Natural killer cell treated with Interleukin-12 subunit alpha and Interleukin-12 subunit beta and Interleukin-15 and Interleukin-18, amount 100 ng/mL, for 72 hours (primary cell): ENCODE data around the gene SPON1. TPM values are rescaled to one million over a fixed set of nuclear protein-coding genes. Genes with fewer than 3 reads are reported as not detected.
"Not testable (repeated sequence)": the region's sequence is repeated elsewhere in the genome, so short reads cannot be mapped to it uniquely, and the experiment has no call there.

Experiments
- ATAC-seq, 2 donors: fragments of 150-1000 bp; cut with Tn5 transposase in 1 of 2; sonication (Bioruptor Pico), chemical (Tn5 transposase) in 1 of 2; 2 replicates each; pipeline ENCODE4 v1.10.0; 2021
- DNase-seq: peaks from one replicate; pipeline ENCODE4 v3.0.0; 2022; ENCODE audit warnings: low spot score
- H3K27ac Mint-ChIP-seq, 2 donors: 1 replicate in 1 of 2; 2 replicates in 1 of 2; pipeline ENCODE4 v1.8.0; 2022; ENCODE audit warnings: mixed read lengths in 2 of 2, mild to moderate bottlenecking in 1 of 2, moderate library complexity in 1 of 2
- H3K27me3 Mint-ChIP-seq, 2 donors: 1 replicate in 1 of 2; 2 replicates in 1 of 2; pipeline ENCODE4 v1.8.0; 2022; ENCODE audit warnings: mixed read lengths in 2 of 2
- H3K36me3 Mint-ChIP-seq: one replicate; pipeline ENCODE4 v1.8.0; 2022; ENCODE audit warnings: mixed read lengths
- H3K4me1 Mint-ChIP-seq, 2 donors: 1 replicate in 1 of 2; 2 replicates in 1 of 2; pipeline ENCODE4 v1.8.0; 2022; ENCODE audit warnings: low read depth in 2 of 2, mixed read lengths in 2 of 2, mild to moderate bottlenecking in 1 of 2
- H3K4me3 Mint-ChIP-seq: one replicate; pipeline ENCODE4 v1.8.0; 2022; ENCODE audit warnings: mixed read lengths
- H3K9me3 Mint-ChIP-seq: 2 replicates; pipeline ENCODE4 v1.8.0; 2022; ENCODE audit warnings: mixed read lengths
- total RNA-seq, 2 donors: library from RNA; stranded (reverse); gene quantifications; one replicate each; pipeline ENCODE4 v1.2.3, GENCODE V29; 2022

Gene SPON1
- total RNA-seq, 2 donors from 2014 or later: 0.10 TPM; not detected in 1

- no peak overlapping the region for H3K27ac Mint-ChIP-seq
- no peak overlapping the region for H3K4me3 Mint-ChIP-seq
- H3K4me1 Mint-ChIP-seq: no peaks in the 10 kb centered on the region
- no peaks in the 10 kb centered on the region for H3K27me3 Mint-ChIP-seq
- H3K36me3 Mint-ChIP-seq: no peaks in the 10 kb centered on the region
- no peaks in the 10 kb centered on the region for H3K9me3 Mint-ChIP-seq
- DNase-seq (no peak), ATAC-seq (no peak)
Measured at GRCh38 chr11:14125529-14125928, 163.0 kb downstream of the SPON1 start.

DNA sequence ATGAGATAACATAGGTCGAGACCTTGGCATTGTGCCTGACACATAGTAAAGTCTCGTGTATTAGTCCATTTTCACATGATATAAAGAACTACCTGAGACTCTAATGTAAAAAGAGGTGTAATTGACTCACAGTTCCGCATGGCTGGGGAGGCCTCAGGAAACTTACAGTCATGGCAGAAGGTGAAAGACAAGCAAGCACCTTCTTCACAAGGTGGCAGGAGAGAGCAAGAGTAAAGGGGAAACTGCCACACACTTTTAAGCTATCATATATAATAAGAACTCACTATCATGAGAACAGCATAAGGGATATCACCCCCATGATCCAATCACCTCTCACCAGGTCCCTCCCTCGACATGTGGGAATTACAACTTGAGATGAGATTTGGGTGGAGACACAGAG, 165.2 kb downstream of the SPON1 start:
- Mint-ChIP-seq H3K36me3 (no peaks in the 10 kb centered on the region), H3K4me3 (no peak overlapping the region), H3K27ac (no peak overlapping the region), H3K9me3 (no peaks in the 10 kb centered on the region), H3K27me3 (peaks cover 0 to 5% of the 10 kb centered on the region in 2 donors), H3K4me1 (no peaks in the 10 kb centered on the region)
- DNase-seq (no peak), ATAC-seq (no peak)

DNA sequence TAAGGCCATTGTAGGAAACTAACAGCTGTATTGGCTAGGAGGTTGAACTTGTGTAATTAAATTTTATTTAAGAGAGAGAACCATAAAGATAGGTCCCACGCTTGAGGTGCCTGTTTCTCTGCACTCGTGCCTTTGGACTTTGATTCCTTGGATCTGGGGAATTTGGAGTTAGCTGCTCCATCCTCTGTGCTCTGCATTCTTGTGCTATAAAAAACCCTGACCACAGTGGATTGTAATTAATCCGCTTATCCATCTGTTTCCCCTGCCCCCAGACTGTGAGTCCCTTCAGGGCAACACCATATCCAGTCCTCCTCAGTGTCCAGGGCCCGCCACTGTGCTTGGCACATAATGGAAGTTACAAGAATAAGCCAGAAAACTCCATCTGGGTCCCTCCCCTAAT, 169.8 kb downstream of the SPON1 start:
- ATAC-seq (no peak), DNase-seq (no peak)
- Mint-ChIP-seq H3K27me3 (peaks cover 0 to 19% of the 10 kb centered on the region in 2 donors), H3K9me3 (no peaks in the 10 kb centered on the region), H3K4me3 (no peak overlapping the region), H3K27ac (no peak overlapping the region), H3K36me3 (no peaks in the 10 kb centered on the region), H3K4me1 (no peaks in the 10 kb centered on the region)

DNA sequence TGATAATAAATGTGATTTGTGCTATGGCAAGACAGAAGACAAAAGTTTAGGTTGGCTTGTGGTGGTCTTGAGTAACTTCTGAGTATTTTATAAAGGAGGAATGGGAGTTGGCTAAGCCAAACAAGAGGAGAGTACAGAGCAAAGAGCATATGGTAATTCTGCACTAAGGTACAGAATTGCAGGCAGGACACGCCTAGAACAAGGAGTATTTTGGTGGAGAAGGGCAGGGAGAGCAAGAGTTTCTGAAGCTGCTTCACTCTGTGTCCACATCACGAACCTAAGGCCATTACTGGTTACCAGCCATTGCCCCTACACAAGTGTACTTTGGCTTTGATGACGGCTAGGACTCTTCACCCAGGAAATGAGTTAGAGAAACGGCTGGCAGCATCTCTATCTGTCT, 170.9 kb downstream of the SPON1 start:
- Mint-ChIP-seq H3K36me3 (no peaks in the 10 kb centered on the region), H3K4me3 (no peak overlapping the region), H3K27me3 (peaks cover 0 to 19% of the 10 kb centered on the region in 2 donors), H3K27ac (no peak overlapping the region), H3K4me1 (no peaks in the 10 kb centered on the region), H3K9me3 (no peaks in the 10 kb centered on the region)
- DNase-seq (no peak), ATAC-seq (no peak)

- Mint-ChIP-seq H3K27ac (no peak overlapping the region), H3K36me3 (no peaks in the 10 kb centered on the region), H3K4me1 (no peaks in the 10 kb centered on the region), H3K9me3 (no peaks in the 10 kb centered on the region), H3K4me3 (no peak overlapping the region), H3K27me3 (peaks cover 0 to 14% of the 10 kb centered on the region in 2 donors)
- no peak for ATAC-seq
- DNase-seq: no peak
Measured at GRCh38 chr11:14136561-14136960, 174.0 kb downstream of the SPON1 start.

DNA sequence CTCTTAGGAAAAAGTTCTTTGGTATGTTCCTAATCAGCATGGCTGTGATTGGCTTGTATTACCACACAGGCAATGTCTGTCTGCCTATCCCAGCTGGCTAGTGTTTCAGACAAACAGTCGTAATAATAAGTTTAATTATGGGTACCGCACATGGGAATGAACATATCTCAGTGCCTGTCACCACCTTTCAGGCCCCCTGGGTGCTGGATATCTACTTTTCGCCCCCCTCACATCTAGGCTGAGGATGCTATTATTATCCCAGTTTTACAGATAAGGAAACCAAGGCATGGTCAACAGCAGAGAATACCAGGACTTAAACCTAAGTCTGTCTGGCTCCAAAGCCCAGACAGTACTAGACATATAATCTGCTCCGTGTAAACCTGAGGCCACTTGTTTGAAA, 174.8 kb downstream of the SPON1 start:
- H3K27me3 Mint-ChIP-seq: peaks cover 0 to 14% of the 10 kb centered on the region in 2 donors
- no peak overlapping the region for H3K4me3 Mint-ChIP-seq
- no peaks in the 10 kb centered on the region for H3K9me3 Mint-ChIP-seq
- no peaks in the 10 kb centered on the region for H3K36me3 Mint-ChIP-seq
- H3K4me1 Mint-ChIP-seq: no peaks in the 10 kb centered on the region
- ATAC-seq (no peak), DNase-seq (no peak)
- H3K27ac Mint-ChIP-seq: no peak overlapping the region

DNA sequence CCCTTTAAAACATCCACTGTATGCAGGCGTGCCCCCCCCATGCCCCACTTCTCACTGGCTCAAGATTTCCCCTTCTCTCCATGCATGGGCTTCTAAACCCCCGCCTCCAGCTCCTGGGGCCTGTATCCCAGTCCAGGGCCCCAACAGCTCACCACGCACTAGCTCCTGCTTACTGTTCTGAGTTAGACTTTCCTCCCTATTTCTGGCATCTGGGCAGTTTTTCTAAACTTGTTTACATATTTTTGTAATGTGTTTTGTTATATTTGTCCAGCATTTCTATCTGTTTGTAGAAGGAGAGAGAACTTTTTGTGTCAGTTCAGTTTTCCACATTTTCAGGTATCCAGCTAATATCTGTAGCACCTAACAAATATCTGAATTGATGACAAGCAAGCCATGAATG, 178.5 kb downstream of the SPON1 start:
- no peak for ATAC-seq
- Mint-ChIP-seq H3K9me3 (no peaks in the 10 kb centered on the region), H3K36me3 (no peaks in the 10 kb centered on the region), H3K27ac (no peak overlapping the region), H3K27me3 (peaks cover 3 to 9% of the 10 kb centered on the region in 2 donors), H3K4me3 (no peak overlapping the region), H3K4me1 (no peaks in the 10 kb centered on the region)
- no peak for DNase-seq

DNA sequence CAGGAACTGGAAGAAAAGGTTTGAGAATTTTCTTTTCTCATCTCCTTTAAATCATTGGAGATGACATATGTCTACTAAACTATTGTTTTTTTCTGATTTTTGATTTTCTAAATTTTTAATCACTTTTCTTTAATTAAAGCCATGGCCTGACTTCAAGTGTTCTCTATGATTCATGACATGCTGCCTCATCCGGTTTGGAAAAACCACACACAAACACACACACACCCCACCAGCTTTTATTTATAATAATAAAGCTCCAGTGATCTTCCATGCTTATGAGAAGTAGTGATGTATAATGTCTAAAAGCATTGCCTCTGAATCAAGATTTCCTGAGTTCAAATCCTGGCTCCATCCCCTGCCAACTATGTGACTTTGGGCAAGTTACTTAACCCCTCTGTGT, 179.2 kb downstream of the SPON1 start:
- Mint-ChIP-seq H3K4me1 (no peaks in the 10 kb centered on the region), H3K4me3 (no peak overlapping the region)

GRCh38 chr11:14144934-14145333, 182.4 kb downstream of the SPON1 start:
- ATAC-seq: peak in 1 of 2 donors; percentile 51

More for the DNA sequence above, 179.2 kb downstream of the SPON1 start:
- peaks cover 3 to 7% of the 10 kb centered on the region in 2 donors for H3K27me3 Mint-ChIP-seq
- no peak overlapping the region for H3K27ac Mint-ChIP-seq
- DNase-seq (no peak), ATAC-seq (no peak)
- H3K36me3 Mint-ChIP-seq: no peaks in the 10 kb centered on the region
- no peaks in the 10 kb centered on the region for H3K9me3 Mint-ChIP-seq

GRCh38 chr11:14148653-14149273, 186.2 kb downstream of the SPON1 start:
- DNase-seq (no peak), ATAC-seq (no peak)
- H3K27me3 Mint-ChIP-seq: peaks cover 8 to 23% of the 10 kb centered on the region in 2 donors
- no peaks in the 10 kb centered on the region for H3K4me1 Mint-ChIP-seq
- no peaks in the 10 kb centered on the region for H3K9me3 Mint-ChIP-seq
- H3K4me3 Mint-ChIP-seq: no peak overlapping the region
- no peaks in the 10 kb centered on the region for H3K36me3 Mint-ChIP-seq
- no peak overlapping the region for H3K27ac Mint-ChIP-seq

More at GRCh38 chr11:14144934-14145333, 182.4 kb downstream of the SPON1 start:
- H3K27ac Mint-ChIP-seq: no peak overlapping the region
- no peaks in the 10 kb centered on the region for H3K9me3 Mint-ChIP-seq
- H3K36me3 Mint-ChIP-seq: no peaks in the 10 kb centered on the region
- H3K27me3 Mint-ChIP-seq: peaks cover 3 to 10% of the 10 kb centered on the region in 2 donors
- DNase-seq: no peak
- H3K4me3 Mint-ChIP-seq: no peak overlapping the region
- no peaks in the 10 kb centered on the region for H3K4me1 Mint-ChIP-seq

DNA sequence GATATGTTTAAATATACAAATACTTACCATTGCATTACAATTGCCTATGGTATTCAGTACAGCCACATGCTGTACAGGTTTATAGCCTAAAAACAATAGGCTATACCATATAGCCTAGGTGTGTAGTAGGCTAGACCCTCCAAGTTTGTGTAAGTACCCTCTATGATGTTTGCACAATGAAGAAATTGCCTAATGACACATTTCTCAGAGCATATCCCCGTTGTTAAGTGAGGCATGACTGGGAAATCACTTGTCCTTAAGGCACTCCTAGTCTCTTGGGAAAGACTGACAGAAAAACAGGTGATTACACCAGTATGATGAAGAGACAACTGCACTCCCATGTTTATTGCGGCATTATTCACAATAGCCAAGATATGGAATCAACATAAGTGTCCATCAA, 187.2 kb downstream of the SPON1 start:
- H3K27me3 Mint-ChIP-seq: peaks cover 8 to 23% of the 10 kb centered on the region in 2 donors
- H3K4me1 Mint-ChIP-seq: no peaks in the 10 kb centered on the region
- no peak overlapping the region for H3K27ac Mint-ChIP-seq
- ATAC-seq (no peak), DNase-seq (no peak)
- no peaks in the 10 kb centered on the region for H3K36me3 Mint-ChIP-seq
- H3K9me3 Mint-ChIP-seq: no peaks in the 10 kb centered on the region
- no peak overlapping the region for H3K4me3 Mint-ChIP-seq

- Mint-ChIP-seq H3K27ac (no peak overlapping the region), H3K36me3 (peaks cover 6% of the 10 kb centered on the region), H3K9me3 (peaks cover 4% of the 10 kb centered on the region), H3K4me1 (no peaks in the 10 kb centered on the region), H3K27me3 (peaks cover 8 to 23% of the 10 kb centered on the region in 2 donors), H3K4me3 (no peak overlapping the region)
- no peak for DNase-seq
- no peak for ATAC-seq
Measured at GRCh38 chr11:14150878-14151277, 188.4 kb downstream of the SPON1 start.

GRCh38 chr11:14154103-14154502, 191.6 kb downstream of the SPON1 start:
- not testable (repeated sequence) for ATAC-seq, H3K4me3 Mint-ChIP-seq, H3K27ac Mint-ChIP-seq, H3K4me1 Mint-ChIP-seq, DNase-seq
- H3K9me3 Mint-ChIP-seq: peaks cover 14% of the 10 kb centered on the region
- peaks cover 16% of the 10 kb centered on the region for H3K36me3 Mint-ChIP-seq
- H3K27me3 Mint-ChIP-seq: peaks cover 13 to 23% of the 10 kb centered on the region in 2 donors

- H3K9me3 Mint-ChIP-seq: peaks cover 14% of the 10 kb centered on the region
- H3K4me3 Mint-ChIP-seq: no peak overlapping the region
- peaks cover 0 to 8% of the 10 kb centered on the region in 2 donors for H3K27me3 Mint-ChIP-seq
- no peak for DNase-seq
- peaks cover 16% of the 10 kb centered on the region for H3K36me3 Mint-ChIP-seq
- ATAC-seq: no peak
- H3K4me1 Mint-ChIP-seq: no peaks in the 10 kb centered on the region
- no peak overlapping the region for H3K27ac Mint-ChIP-seq
Measured at GRCh38 chr11:14158393-14158792, 195.9 kb downstream of the SPON1 start.

DNA sequence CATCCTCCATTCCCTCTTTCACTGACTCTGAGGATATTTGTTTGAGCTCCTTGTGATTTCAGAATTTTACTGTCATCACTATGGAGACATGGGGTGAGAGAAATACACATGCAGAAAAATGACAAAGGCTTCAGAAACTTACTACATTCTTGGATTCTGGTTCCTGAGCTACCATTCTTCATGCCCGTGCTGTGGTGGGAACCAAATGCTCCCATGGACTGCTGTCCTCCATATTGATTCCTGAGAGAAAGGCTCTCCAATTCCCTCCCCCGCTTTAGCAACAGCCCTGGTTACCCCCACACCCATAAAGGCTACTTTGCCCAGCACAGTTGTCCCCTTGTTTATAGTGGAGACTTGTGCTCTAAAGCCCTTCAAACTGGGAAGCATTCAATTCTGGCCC, 201.1 kb downstream of the SPON1 start:
- H3K9me3 Mint-ChIP-seq: peaks cover 2% of the 10 kb centered on the region
- ATAC-seq (peak in 1 of 2 donors; percentile 36), DNase-seq (no peak)
- peaks cover 0 to 7% of the 10 kb centered on the region in 2 donors for H3K27me3 Mint-ChIP-seq
- no peak overlapping the region for H3K27ac Mint-ChIP-seq
- H3K4me1 Mint-ChIP-seq: peaks cover 0 to 4% of the 10 kb centered on the region in 2 donors
- no peak overlapping the region for H3K4me3 Mint-ChIP-seq
- no peaks in the 10 kb centered on the region for H3K36me3 Mint-ChIP-seq
